ENCODE measurements around the gene EFHD2. TPM values are rescaled to one million over a fixed set of nuclear protein-coding genes. Genes with fewer than 3 reads are reported as not detected.

EFHD2 gene
- total RNA-seq, 4 donors from 2014 or later, result 84.2 to 236 (median 196) TPM

DNA sequence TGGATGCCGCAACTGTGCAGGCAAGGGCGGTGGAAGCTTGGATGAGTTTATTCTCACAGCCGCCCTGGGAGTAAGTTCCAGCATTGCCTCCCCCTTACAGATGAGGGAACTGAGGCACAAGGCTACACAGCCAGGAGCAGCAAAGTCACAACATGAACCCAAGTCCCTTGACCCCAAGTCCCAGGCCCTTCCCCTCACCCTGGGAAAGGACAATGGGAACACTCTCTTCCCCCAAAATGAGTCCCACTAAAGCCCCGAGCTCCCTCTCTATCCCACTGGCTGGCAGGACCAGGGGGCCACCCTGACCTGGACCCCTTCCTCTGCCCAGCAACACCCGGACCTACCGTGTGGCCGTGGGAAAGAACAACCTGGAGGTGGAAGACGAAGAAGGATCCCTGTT is 32.4 kb downstream of the EFHD2 start:
- no peak for TF ChIP-seq POLR2A (IDR thresholded peaks at IDR 0.05)
- TF ChIP-seq, protein P1, sequence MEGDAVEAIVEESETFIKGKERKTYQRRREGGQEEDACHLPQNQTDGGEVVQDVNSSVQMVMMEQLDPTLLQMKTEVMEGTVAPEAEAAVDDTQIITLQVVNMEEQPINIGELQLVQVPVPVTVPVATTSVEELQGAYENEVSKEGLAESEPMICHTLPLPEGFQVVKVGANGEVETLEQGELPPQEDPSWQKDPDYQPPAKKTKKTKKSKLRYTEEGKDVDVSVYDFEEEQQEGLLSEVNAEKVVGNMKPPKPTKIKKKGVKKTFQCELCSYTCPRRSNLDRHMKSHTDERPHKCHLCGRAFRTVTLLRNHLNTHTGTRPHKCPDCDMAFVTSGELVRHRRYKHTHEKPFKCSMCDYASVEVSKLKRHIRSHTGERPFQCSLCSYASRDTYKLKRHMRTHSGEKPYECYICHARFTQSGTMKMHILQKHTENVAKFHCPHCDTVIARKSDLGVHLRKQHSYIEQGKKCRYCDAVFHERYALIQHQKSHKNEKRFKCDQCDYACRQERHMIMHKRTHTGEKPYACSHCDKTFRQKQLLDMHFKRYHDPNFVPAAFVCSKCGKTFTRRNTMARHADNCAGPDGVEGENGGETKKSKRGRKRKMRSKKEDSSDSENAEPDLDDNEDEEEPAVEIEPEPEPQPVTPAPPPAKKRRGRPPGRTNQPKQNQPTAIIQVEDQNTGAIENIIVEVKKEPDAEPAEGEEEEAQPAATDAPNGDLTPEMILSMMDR (IDR thresholded peaks at IDR 0.05), result no peak
- no peak for DNase-seq
- Histone ChIP-seq H3K9me3 (no peaks in the 10 kb centered on the region), H3K4me3 (no peak overlapping the region), H3K36me3 (no peaks in the 10 kb centered on the region), H3K27me3 (no peaks in the 10 kb centered on the region), H3K27ac (no peak overlapping the region), H3K4me1 (no peaks in the 10 kb centered on the region)

DNA sequence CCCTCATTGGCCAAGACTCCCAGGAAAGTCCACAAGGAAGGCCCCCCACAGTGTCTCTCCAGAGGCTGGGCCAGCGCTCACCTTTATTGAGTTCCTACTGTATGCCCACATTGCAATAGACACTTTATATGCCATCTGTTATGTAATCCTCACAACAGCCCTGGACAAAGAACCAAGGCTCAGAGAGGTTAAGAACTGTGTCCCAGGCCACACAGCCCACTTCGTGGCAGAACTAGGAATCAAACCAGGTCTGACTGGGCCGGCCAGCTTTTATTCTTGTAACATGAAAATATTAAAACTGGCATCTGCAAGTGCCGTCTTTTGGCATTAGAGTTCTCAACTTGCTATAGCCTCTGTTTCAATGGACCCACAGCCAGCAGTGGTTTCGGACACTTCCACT is 33.1 kb downstream of the EFHD2 start:
- Histone ChIP-seq H3K27ac (no peak overlapping the region), H3K36me3 (no peaks in the 10 kb centered on the region), H3K4me3 (no peak overlapping the region), H3K27me3 (no peaks in the 10 kb centered on the region), H3K4me1 (no peaks in the 10 kb centered on the region), H3K9me3 (no peaks in the 10 kb centered on the region)
- TF ChIP-seq, protein P1 (IDR thresholded peaks at IDR 0.05), result no peak
- no peak for TF ChIP-seq POLR2A (IDR thresholded peaks at IDR 0.05)
- DNase-seq, result no peak

DNA sequence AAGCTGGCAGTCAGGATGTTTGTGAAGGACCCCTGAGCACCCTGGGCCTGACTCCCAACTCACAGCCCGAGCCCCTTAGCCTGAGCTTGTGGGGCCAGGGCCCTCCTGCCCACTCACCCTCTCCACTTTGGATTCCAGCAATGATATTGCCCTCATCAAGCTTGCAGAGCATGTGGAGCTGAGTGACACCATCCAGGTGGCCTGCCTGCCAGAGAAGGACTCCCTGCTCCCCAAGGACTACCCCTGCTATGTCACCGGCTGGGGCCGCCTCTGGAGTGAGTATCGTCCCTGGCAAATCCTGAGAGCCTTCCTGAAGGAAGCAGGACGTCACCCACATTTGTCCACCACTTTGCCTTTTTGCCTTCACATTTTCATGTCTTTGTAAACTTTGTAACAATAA is 33.6 kb downstream of the EFHD2 start:
- Histone ChIP-seq H3K27ac (no peak overlapping the region), H3K4me1 (no peaks in the 10 kb centered on the region), H3K27me3 (no peaks in the 10 kb centered on the region), H3K36me3 (no peaks in the 10 kb centered on the region), H3K4me3 (no peak overlapping the region), H3K9me3 (no peaks in the 10 kb centered on the region)
- no peak for DNase-seq
- TF ChIP-seq, protein P1 (IDR thresholded peaks at IDR 0.05), result no peak
- no peak for TF ChIP-seq POLR2A (IDR thresholded peaks at IDR 0.05)

DNA sequence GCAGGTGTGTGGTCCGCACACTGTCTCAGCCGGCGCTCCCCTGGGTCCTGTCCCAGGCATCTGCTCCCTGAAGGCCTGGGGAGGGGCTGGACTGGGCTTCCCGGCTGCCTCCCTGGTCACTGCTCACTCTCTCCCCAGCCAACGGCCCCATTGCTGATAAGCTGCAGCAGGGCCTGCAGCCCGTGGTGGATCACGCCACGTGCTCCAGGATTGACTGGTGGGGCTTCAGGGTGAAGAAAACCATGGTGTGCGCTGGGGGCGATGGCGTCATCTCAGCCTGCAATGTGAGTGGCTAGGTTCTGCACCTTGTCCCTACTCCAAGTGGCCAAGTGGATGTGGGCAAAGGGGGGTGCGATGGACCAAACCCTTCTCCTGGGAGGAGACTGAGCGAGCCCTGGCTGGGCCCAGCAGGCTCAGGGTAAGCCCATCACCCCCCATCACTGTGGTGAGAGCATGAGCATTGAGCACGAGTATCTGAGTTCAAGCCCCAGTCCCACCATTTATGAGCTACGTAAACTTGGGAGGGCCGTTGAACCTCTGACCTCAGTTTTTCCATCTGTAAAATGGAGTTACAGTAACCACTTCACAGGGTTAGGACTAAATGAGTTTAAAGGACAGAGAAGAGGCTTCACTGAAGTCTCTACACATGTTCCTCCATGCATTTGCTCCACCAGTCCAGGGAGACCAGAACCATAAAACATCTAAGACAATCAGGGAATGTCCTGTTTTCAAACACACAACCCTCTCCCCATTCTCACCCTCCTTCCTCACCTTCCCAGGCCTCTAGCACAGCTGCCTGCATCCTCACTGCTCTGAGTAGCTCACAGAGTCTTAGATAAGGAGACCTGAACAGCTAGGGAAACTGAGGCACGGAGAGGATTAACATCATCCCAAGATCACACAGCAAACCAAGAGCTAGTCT is 35.0 kb downstream of the EFHD2 start:
- no peak for TF ChIP-seq POLR2A (IDR thresholded peaks at IDR 0.05)
- TF ChIP-seq, protein P1 (IDR thresholded peaks at IDR 0.05), result no peak
- Histone ChIP-seq H3K4me1 (no peaks in the 10 kb centered on the region), H3K4me3 (no peak overlapping the region), H3K36me3 (no peaks in the 10 kb centered on the region), H3K9me3 (no peaks in the 10 kb centered on the region), H3K27ac (no peak overlapping the region), H3K27me3 (no peaks in the 10 kb centered on the region)
- no peak for DNase-seq

- Histone ChIP-seq H3K4me3 (no peak overlapping the region), H3K4me1 (no peaks in the 10 kb centered on the region), H3K27ac (no peak overlapping the region), H3K27me3 (no peaks in the 10 kb centered on the region), H3K9me3 (no peaks in the 10 kb centered on the region), H3K36me3 (no peaks in the 10 kb centered on the region)
- no peak for DNase-seq
- TF ChIP-seq, protein P1 (IDR thresholded peaks at IDR 0.05), result no peak
- TF ChIP-seq POLR2A (IDR thresholded peaks at IDR 0.05), result no peak
Measured at GRCh38 chr1:15445390-15446122, 35.9 kb downstream of the EFHD2 start.

Data from Peyer's patch (tissue), 4 donors.